Naive thymus-derived CD8-positive, alpha-beta T cell (primary cell): ENCODE measurements around the gene MARCHF10. TPM values are rescaled to one million over a fixed set of nuclear protein-coding genes. Genes with fewer than 3 reads are reported as not detected.
"Not testable (repeated sequence)": the region's sequence is repeated elsewhere in the genome, so short reads cannot be mapped to it uniquely, and the experiment has no call there.

Experiments
- ATAC-seq, 2 donors: fragments of 150-1000 bp; cut with Tn5 transposase in 1 of 2; sonication (Bioruptor Pico), chemical (Tn5 transposase) in 1 of 2; 1 replicate in 1 of 2; 2 replicates in 1 of 2; pipeline ENCODE4 v1.10.0; 2021; ENCODE audit warnings: mild to moderate bottlenecking in 2 of 2, moderate library complexity in 2 of 2
- POLR2A ChIA-PET: fragments of 350-600 bp; sonication (Branson Sonifier 250); formaldehyde crosslinking; loops from one replicate; lab custom pipeline; 2021; ENCODE audit warnings: antibody characterized with exemption; lab: Charles Lee
- DNase-seq, 10 donors: peaks; one replicate each; pipeline versions ENCODE4 v3.0.0 to v3.0.0-alpha.2; 2020 to 2022
- H3K27ac Mint-ChIP-seq, 10 donors: one replicate each; pipeline ENCODE4 v1.8.0; 2020 to 2022; ENCODE audit warnings: mild to moderate bottlenecking in 10 of 10, mixed read lengths in 10 of 10, moderate library complexity in 4 of 10, inconsistent platforms in 1 of 10
- H3K27me3 Mint-ChIP-seq, 5 donors: one replicate each; pipeline ENCODE4 v1.8.0; 2021 to 2022; ENCODE audit warnings: mixed read lengths in 5 of 5
- H3K36me3 Mint-ChIP-seq, 3 donors: one replicate each; pipeline ENCODE4 v1.8.0; 2020 to 2022; ENCODE audit warnings: mixed read lengths in 3 of 3, mild to moderate bottlenecking in 2 of 3, inconsistent platforms in 1 of 3
- H3K4me1 Mint-ChIP-seq, 4 donors: one replicate each; pipeline ENCODE4 v1.8.0; 2021 to 2022; ENCODE audit warnings: mixed read lengths in 4 of 4
- H3K4me3 Mint-ChIP-seq, 10 donors: one replicate each; pipeline ENCODE4 v1.8.0; 2020 to 2022; ENCODE audit warnings: mild to moderate bottlenecking in 10 of 10, mixed read lengths in 10 of 10, moderate library complexity in 6 of 10, inconsistent platforms in 1 of 10
- H3K9me3 Mint-ChIP-seq, 9 donors: one replicate each; pipeline ENCODE4 v1.8.0; 2020 to 2022; ENCODE audit warnings: mixed read lengths in 9 of 9, mild to moderate bottlenecking in 3 of 9, inconsistent platforms in 1 of 9, moderate library complexity in 1 of 9
- polyA plus RNA-seq, 3 donors: library from polyadenylated mRNA; unstranded; fragments of 300-500 nt; fragmentation: Illumina TruSeq; gene quantifications; one replicate each; pipeline ENCODE4 v1.2.3, GENCODE V29; 2021
- total RNA-seq, 8 experiments: library from RNA in 2 of 8; stranded (reverse) in 2 of 8; gene quantifications; one replicate each; pipeline ENCODE4 v1.2.3 and lab custom pipeline; 2021 to 2026

Gene MARCHF10
- total and polyA plus RNA-seq, 5 experiments from 2014 or later = 0.42 to 1.7 (median 0.69) TPM

DNA sequence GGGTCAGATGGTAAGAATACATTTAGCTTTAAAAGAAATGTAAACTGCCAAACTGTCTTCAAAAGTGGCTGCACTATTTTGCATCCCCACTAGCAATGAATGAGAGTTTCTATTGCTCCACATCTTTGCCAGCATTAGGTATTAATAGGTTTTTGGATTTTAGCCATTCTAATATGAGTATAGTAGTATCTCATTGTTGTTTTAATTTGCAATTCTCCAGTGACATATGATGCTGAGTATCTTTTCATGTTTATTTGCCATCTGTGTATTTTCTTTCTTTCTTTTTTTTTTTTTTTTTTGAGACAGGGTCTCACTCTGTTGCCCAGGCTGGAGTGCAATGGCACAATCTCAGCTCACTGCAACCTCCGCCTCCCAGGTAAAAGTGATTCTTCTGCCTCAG, 24.3 kb upstream of the MARCHF10 start:
- Mint-ChIP-seq H3K9me3 (peaks cover 0 to 8% (median 2%) of the 10 kb centered on the region in 9 donors), H3K4me3 (no peak overlapping the region), H3K4me1 (peaks cover 2 to 7% (median 4%) of the 10 kb centered on the region in 4 donors), H3K27ac (no peak overlapping the region), H3K36me3 (peaks cover 0 to 10% (median 7%) of the 10 kb centered on the region in 3 donors), H3K27me3 (peaks cover 4 to 9% (median 7%) of the 10 kb centered on the region in 5 donors)
- ATAC-seq (no peak), DNase-seq (no peak)
- POLR2A ChIA-PET = no interaction called here

DNA sequence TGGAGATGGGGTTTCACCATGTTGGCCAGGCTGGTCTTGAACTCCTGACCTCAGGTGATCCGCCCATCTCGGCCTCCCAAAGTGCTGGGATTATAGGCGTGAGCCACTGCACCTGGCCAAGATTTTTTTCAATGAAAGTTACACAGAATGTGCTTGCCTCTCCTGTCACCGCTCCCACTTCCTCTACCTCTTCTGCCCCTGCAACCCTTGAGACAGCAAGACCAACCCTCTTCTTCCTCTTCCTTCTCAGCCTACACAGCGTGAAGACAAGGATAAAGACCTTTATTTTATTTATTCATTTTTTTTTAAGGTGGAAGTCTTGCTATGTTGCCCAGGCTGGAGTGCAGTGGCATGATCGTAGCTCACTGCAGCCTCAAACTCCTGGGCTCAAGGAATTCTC, 23.0 kb upstream of the MARCHF10 start:
- DNase-seq, ATAC-seq, H3K36me3 Mint-ChIP-seq, H3K4me1 Mint-ChIP-seq, H3K27me3 Mint-ChIP-seq, H3K9me3 Mint-ChIP-seq, H3K4me3 Mint-ChIP-seq, POLR2A ChIA-PET, H3K27ac Mint-ChIP-seq: not testable (repeated sequence)

DNA sequence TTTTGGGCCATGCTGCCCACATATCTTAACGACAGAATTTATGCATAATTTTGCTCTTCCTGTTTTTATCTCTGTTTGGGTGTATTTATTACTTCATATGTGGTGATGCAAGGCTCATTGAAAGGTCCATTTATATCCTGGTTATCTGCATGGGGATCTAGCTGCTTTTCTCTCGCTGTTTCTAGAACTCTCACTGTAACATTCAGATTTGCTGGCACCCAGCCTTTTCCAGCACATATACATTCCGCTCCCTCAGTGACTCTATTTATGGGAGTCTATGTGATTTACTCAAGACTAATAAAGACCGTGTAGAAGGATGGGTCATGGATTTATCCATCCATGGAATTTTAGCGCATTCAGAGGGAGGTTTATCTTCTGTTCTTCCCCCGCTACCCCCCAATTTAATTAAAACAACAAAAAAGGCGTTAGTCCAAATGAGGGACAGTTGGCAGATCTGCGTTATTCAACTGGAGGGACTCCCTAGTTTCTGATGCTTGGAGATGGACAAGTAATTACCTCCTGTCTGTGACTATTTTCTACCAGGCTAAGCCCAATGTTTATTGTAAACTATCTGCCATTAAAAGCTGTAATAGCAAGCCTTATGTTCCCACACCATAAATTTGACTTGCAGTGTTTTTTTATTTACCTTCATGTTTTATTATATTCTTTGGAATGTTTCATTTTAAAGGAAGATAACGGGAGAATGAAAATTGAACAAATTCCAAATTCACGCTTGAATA, 19.8 kb upstream of the MARCHF10 start:
- Mint-ChIP-seq H3K27ac (peak overlapping the region in 1 of 10 donors; percentile 60), H3K4me3 (no peak overlapping the region), H3K9me3 (no peaks in the 10 kb centered on the region), H3K36me3 (no peaks in the 10 kb centered on the region), H3K4me1 (peaks cover 2 to 7% (median 4%) of the 10 kb centered on the region in 4 donors), H3K27me3 (peaks cover 0 to 3% (median 0%) of the 10 kb centered on the region in 5 donors)
- POLR2A ChIA-PET = no interaction called here
- DNase-seq (no peak), ATAC-seq (no peak)

DNA sequence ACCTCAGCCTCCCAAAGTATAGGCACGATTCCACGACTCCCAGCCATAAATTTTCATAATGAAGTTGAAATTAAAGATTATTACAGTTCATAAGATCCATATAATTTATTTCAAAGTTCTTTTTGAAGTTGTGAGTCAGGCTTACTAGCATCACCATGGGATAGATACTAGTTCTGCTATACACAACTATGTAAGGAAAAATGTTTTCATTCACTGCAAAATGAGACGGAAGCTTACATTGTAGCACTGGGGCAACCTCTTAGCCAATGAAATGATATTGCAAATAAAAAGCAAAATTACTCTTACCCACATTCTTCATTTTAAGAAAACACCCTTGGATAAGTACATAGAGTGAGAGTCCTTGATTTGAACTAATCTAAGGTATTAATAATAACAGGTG, 18.8 kb upstream of the MARCHF10 start:
- peaks cover 0 to 3% (median 0%) of the 10 kb centered on the region in 5 donors for H3K27me3 Mint-ChIP-seq
- no peak for DNase-seq
- POLR2A ChIA-PET = interaction anchor here (0.5 kb wide), 1 partner anchor 1863 kb away, joined by 4 read pairs; no protein-coding TSS in a partner anchor
- H3K36me3 Mint-ChIP-seq = no peaks in the 10 kb centered on the region
- H3K27ac Mint-ChIP-seq = no peak overlapping the region
- no peak overlapping the region for H3K4me3 Mint-ChIP-seq
- H3K9me3 Mint-ChIP-seq = no peaks in the 10 kb centered on the region
- H3K4me1 Mint-ChIP-seq = peaks cover 2 to 7% (median 4%) of the 10 kb centered on the region in 4 donors
- no peak for ATAC-seq

DNA sequence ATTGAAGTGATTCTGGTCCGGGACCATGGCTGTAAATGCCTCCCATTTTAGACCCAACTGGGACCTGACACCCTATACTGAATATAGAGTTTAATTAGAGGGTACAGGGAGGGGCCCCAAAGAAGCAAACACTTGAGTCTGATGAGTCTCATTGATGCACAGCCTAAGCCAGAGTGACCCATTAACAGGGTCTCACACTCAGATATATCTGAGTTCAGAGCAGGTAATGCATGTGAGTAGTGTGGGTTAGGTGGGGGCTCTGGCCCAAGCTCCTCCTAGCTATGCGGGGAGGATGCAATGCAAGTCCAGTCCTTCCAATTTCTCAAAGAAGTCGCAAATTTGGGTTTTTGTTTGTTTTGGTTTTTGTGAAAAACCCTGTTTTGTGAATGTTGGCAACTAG, 17.1 kb upstream of the MARCHF10 start:
- no peaks in the 10 kb centered on the region for H3K9me3 Mint-ChIP-seq
- POLR2A ChIA-PET = no interaction called here
- peaks cover 2 to 6% (median 4%) of the 10 kb centered on the region in 4 donors for H3K4me1 Mint-ChIP-seq
- H3K4me3 Mint-ChIP-seq = no peak overlapping the region
- no peak overlapping the region for H3K27ac Mint-ChIP-seq
- DNase-seq = no peak
- no peak for ATAC-seq
- peaks cover 0 to 4% (median 1%) of the 10 kb centered on the region in 5 donors for H3K27me3 Mint-ChIP-seq
- no peaks in the 10 kb centered on the region for H3K36me3 Mint-ChIP-seq

DNA sequence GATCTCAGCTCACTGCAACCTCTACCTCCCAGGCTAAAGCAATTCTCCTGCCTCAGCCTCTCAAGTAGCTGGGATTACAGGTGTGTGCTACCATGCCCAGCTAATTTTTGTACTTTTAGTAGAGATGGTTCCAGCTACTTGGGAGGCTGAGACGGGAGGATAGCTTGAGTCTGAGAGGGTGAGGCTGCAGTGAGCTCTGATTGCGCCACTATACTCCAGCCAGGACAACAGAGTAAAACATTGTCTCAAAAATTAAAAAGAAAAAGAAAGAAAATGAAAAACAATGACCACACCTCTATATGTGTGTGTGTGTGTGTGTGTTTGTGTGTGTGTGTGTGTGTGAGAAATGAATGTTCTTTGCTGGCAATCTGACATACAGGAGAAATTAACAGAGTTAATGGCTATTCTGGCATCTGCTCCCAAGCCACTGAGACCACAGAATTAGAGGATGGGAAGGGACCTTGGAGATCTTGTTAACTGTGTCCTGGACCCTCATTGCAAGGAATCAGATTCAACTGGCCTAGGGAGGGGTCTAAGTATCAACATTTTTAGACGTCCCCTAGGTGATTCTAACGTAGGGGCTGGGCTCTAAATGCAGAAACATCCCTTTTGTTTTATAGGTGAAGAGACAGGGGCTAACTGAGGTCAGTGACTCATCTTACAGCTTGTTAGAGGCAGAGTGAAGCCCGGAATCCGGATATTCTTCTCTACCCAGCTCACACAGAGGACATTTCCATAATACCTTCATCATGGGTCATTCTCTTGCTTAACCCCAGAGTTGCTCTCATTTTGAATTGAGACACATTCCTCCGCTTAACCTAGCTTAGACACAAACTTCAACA, 16.4 kb upstream of the MARCHF10 start:
- H3K4me1 Mint-ChIP-seq = peaks cover 4 to 9% (median 5%) of the 10 kb centered on the region in 4 donors
- DNase-seq = no peak
- no peak overlapping the region for H3K4me3 Mint-ChIP-seq
- POLR2A ChIA-PET = no interaction called here
- no peaks in the 10 kb centered on the region for H3K9me3 Mint-ChIP-seq
- H3K27ac Mint-ChIP-seq = no peak overlapping the region
- H3K27me3 Mint-ChIP-seq = peaks cover 5 to 8% (median 6%) of the 10 kb centered on the region in 5 donors
- H3K36me3 Mint-ChIP-seq = no peaks in the 10 kb centered on the region
- ATAC-seq = no peak

DNA sequence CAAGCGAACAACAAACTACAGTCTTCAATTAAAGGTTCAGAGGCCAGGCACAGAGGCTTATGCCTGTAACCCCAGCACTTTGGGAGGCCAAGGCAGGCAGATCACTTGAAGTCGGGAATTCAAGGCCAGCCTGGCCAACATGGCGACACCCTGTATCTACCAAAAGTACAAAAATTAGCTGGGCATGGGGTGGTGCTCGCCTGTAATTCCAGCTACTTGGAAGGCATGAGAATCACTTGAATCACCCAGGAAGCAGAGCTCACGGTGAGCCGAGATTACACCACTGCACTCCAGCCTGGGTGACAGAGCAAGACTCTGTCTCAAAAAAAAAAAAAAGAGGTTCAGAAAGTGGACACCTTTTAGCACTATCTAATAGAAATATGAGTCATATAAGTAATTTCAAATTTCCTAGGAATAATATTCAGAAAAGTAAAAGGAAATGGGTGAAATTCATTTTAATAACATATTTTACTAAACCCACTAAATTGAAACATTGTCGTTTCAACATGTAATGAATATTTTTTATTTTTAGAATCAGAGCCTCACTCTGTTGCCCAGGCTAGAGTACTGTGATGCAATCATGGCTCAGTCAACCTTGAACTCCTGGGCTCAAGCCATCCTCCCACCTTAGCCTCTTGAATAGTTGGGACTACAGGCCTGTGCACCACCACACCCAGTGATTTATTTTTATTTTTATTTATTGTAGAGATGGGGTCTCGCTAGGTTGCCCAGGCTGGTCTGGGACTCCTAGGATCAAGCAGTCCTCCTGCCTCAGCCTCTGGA, 15.2 kb upstream of the MARCHF10 start:
- H3K27ac Mint-ChIP-seq = no peak overlapping the region
- H3K4me1 Mint-ChIP-seq = peaks cover 5 to 11% (median 7%) of the 10 kb centered on the region in 4 donors
- POLR2A ChIA-PET = no interaction called here
- no peaks in the 10 kb centered on the region for H3K9me3 Mint-ChIP-seq
- H3K27me3 Mint-ChIP-seq = peaks cover 7 to 18% (median 10%) of the 10 kb centered on the region in 5 donors
- no peak for ATAC-seq
- no peaks in the 10 kb centered on the region for H3K36me3 Mint-ChIP-seq
- DNase-seq = no peak
- H3K4me3 Mint-ChIP-seq = no peak overlapping the region

DNA sequence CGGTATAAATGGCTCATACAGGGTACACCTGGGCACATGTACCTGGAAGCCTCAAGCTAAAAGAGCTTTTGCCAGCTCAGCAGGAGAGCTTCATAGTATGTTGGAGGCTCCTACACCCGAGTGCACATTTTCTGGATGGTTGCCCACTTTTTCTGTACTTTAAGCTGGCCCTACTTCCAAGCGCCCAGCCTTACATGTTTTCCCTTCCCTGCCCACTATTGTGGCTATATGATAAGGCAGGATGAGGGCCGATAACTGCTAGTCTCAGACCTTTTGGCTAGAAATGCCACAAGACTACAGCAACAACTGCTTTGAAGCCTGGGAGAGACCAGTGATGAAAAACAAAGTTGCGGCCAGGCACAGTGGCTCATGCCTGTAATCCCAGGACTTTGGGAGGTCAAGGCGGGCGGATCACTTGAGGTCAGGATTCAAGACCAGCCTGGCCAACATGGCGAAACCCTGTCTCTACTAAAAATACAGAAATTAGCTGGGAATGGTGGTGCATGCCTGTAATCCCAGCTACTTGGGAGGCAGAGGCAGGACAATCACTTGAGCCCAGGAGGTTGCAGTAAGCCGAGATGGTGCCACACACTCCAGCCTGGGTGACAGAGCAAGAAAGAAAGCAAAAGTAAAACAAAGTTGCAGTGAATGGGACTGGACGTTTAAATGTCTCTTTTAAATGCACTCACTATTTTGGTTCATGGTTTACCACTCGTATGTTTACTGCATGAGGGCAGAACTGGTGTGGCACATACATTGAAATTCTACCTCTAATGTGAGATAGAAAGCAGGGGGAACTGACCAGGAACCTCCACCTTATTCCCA, 14.2 kb upstream of the MARCHF10 start:
- H3K36me3 Mint-ChIP-seq = no peaks in the 10 kb centered on the region
- H3K4me1 Mint-ChIP-seq = peaks cover 0 to 5% (median 5%) of the 10 kb centered on the region in 4 donors
- H3K27ac Mint-ChIP-seq = no peak overlapping the region
- peaks cover 7 to 21% (median 11%) of the 10 kb centered on the region in 5 donors for H3K27me3 Mint-ChIP-seq
- H3K4me3 Mint-ChIP-seq = no peak overlapping the region
- H3K9me3 Mint-ChIP-seq = no peaks in the 10 kb centered on the region
- POLR2A ChIA-PET = no interaction called here
- no peak for ATAC-seq
- no peak for DNase-seq

DNA sequence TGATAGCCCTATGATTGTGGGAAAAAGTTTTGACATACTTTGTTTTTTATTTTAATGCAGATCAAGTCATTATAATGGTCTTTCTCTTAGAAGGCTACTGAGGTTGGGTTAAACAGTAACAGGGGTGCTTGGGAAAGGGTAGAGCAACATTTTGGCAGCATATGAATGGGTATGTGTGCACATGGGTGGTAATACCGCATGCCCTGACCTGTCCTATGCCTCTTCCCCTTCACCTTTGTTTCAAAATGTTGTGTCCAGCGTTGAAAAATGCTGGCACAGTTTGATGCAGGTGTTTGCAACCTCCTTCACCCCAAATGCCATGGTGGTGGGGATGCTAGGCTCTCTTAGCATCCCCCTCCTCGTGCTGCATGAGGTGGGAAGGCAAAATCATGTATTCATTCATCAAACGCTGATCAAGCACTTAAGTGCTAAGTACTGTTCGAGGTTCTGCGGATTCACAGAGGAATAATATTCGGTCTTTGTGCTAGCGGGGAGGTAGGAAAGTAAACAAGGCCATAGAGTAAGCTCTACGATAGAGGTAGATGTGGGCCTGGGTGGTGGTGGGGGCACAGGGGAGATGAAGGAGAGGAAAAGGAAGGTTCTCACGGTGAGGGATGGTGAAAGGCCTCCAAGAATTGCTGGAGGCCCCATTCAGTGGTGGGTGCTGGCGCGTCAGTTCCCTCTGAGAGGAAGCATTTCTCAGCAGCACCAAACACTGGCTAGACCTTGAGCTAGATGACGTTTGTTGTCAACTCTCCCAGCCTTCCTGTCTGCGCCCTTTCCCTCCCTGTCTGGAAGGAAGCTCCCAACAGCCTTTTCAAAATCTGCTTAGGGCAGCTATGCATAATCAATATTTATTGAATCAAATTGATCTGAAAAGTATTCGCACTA, 13.3 kb upstream of the MARCHF10 start:
- Mint-ChIP-seq H3K36me3 (no peaks in the 10 kb centered on the region), H3K27ac (no peak overlapping the region), H3K9me3 (no peaks in the 10 kb centered on the region), H3K4me3 (no peak overlapping the region), H3K27me3 (peaks cover 7 to 21% (median 12%) of the 10 kb centered on the region in 5 donors), H3K4me1 (peaks cover 0 to 5% (median 5%) of the 10 kb centered on the region in 4 donors)
- DNase-seq = no peak
- no peak for ATAC-seq
- POLR2A ChIA-PET = no interaction called here

DNA sequence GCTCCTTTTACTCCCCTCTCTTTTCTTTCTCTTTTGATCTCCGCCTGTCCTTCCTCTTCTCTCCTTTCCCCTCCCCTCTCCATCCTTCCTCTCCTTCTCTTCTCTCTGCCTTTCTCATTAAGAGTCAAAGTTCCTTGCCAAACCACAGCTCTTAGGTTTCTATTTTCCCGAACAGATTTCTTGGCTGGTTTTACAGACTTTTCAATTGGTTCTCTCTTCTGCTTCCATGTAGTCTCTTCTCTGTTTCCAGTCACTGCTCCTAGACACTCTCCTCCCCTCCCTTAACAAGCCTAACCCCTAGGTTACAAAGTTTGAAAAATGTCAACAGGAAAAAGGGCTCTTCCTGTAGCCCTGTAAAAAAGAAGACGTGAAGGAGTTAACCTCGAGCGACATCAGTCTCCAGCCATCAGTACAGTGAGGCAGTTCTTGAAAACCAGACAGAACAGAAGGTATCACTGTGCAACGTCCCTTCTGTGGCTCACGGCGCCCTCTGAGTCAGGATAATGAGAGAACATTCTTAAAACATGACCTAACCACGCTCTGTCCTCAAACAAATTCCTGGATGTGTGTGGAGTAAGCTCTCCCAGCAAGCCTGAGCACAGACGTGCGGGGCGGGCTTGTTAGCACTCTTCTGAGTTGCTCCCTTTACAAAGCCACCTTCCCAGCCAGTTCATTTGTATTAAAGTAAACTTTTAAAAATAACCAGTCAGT, 11.6 kb upstream of the MARCHF10 start:
- Mint-ChIP-seq H3K27ac (peak overlapping the region in 3 of 10 donors; percentile 16 to 55 (median 23)), H3K9me3 (peaks cover 0 to 4% (median 0%) of the 10 kb centered on the region in 9 donors), H3K4me3 (peak overlapping the region in 1 of 10 donors; percentile 20), H3K36me3 (peaks cover 0 to 5% (median 1%) of the 10 kb centered on the region in 3 donors), H3K4me1 (peaks cover 0 to 5% (median 5%) of the 10 kb centered on the region in 4 donors), H3K27me3 (peaks cover 10 to 21% (median 12%) of the 10 kb centered on the region in 5 donors)
- DNase-seq (no peak), ATAC-seq (no peak)
- POLR2A ChIA-PET = no interaction called here
